Pancreas (tissue), 10 donors: Measurements from ENCODE around the gene DUSP28. TPM values are rescaled to one million over a fixed set of nuclear protein-coding genes. Genes with fewer than 3 reads are reported as not detected.

Experiments used
- ATAC-seq, 4 donors: fragments of 200-7000 bp; cut with Tn5 transposase; one replicate each; pipeline versions ENCODE4 v1.8.0 to v1.9.1; 2020; ENCODE audit warnings: mild to moderate bottlenecking in 4 of 4, moderate library complexity in 4 of 4
- DNase-seq, 6 donors: peaks; one replicate each; pipeline ENCODE4 v3.0.0-alpha.2; 2020
- FAIRE-seq: peaks from 2 replicates; lab custom pipeline; 2012; peaks lifted over from hg19 to GRCh38; lab: Jason Lieb, UNC
- H3K27ac ChIP-seq, 4 donors: fragments of 200-600 bp; sonication (generic); 1 replicate in 3 of 4; 2 replicates in 1 of 4; pipeline versions ENCODE4 v1.5.0 to v1.8.0; 2020
- H3K27me3 ChIP-seq, 4 donors: fragments of 200-600 bp; one replicate each; pipeline ENCODE4 v1.8.0; 2021
- H3K36me3 ChIP-seq, 3 donors: fragments of 200-600 bp; sonication (generic) in 1 of 3; one replicate each; pipeline versions ENCODE4 v1.5.0 to v1.8.0; 2020 to 2021
- H3K4me1 ChIP-seq, 3 donors: fragments of 200-600 bp; one replicate each; pipeline ENCODE4 v1.8.0; 2021
- H3K4me3 ChIP-seq, 4 donors: fragments of 200-600 bp; sonication (generic) in 2 of 4; one replicate each; pipeline versions ENCODE4 v1.5.0 to v1.8.0; 2020 to 2021
- H3K9me3 ChIP-seq, 4 donors: fragments of 200-600 bp; one replicate each; pipeline ENCODE4 v1.8.0; 2021
- CTCF ChIP-seq, 4 donors: fragments of 200-600 bp; sonication (generic) in 3 of 4; IDR thresholded peaks; one replicate each; pipeline versions ENCODE4 v1.5.0 to v1.8.0; 2021; ENCODE audit warnings: antibody characterized with exemption in 4 of 4
- WGBS, 2 donors: extraction: QIAGEN DNeasy Blood & Tissue Kit; methylation state at CpG; one replicate each; pipeline ENCODE4 v1.1.7; 2013; 5-methylcytosine and 5-hydroxymethylcytosine counted together
- intact Hi-C, 3 donors: fragments of 100-400 bp; cut with DNase I; formaldehyde crosslinking; loops; one replicate each; pipeline versions ENCODE4 v1.11.1 to v1.14.2; 2022
- polyA plus RNA-seq, 2 donors: library from polyadenylated mRNA; stranded (reverse); fragments of 200-250 nt; gene quantifications; one replicate each; pipeline ENCODE4 v1.2.3, GENCODE V29; 2013
- total RNA-seq, 6 donors: library from RNA; stranded (reverse); fragmentation: NEBNext Ultra II Directional in 4 of 6; extraction: Animal tissue kit (Norgen Biotek cat#: 25700) in 4 of 6; gene quantifications; one replicate each; pipeline versions ENCODE4 v1.2.1 to v1.2.4, GENCODE V29; 2021 to 2023
- donor health status: healthy with polysubstance abuse.
- donor health status: DM: no; HTN: no; CAD: no; lungs with moderate emphysema.
- donor health status: DM: no; HTN: no; CAD: no.
- donor health status: control.
- donor health status: control.
- donor health status: Bipolar disorder and iron deficiency.
- donor health status: DM: yes; HTN: yes; CAD: no.
- donor health status: DM: no; HTN: no; CAD: no.
- donor health status: DM: no; HTN: no; CAD: no.
- donor health status: DM: yes; HTN: yes; CAD: no.

Gene DUSP28
- total and polyA plus RNA-seq, 8 donors = 1.6 to 5.0 (median 2.7) TPM

GRCh38 chr2:240512666-240513535, 47.3 kb upstream of the DUSP28 start:
- no peak for TF ChIP-seq CTCF (IDR thresholded peaks at IDR 0.05)
- H3K9me3 ChIP-seq = no peaks in the 10 kb centered on the region
- intact Hi-C loops = no loop called here
- no peaks in the 10 kb centered on the region for H3K4me1 ChIP-seq
- FAIRE-seq = no peak
- no peaks in the 10 kb centered on the region for H3K36me3 ChIP-seq
- peak in 2 of 6 donors; percentile 7 to 9 for DNase-seq
- H3K27me3 ChIP-seq = no peaks in the 10 kb centered on the region
- no peak for ATAC-seq
- H3K27ac ChIP-seq = no peak overlapping the region
- no peak overlapping the region for H3K4me3 ChIP-seq
- WGBS, 2 donors = 90% methylated on average over 21 of the region's 21 CpGs

- TF ChIP-seq CTCF (IDR thresholded peaks at IDR 0.05) = peak; percentile 59 to 75 (median 70)
- H3K27ac ChIP-seq = no peak overlapping the region
- ATAC-seq = peak; percentile 93 to 99 (median 98)
- peak; percentile 63 to 90 (median 82) for DNase-seq
- intact Hi-C loops = no loop called here
- H3K27me3 ChIP-seq = no peaks in the 10 kb centered on the region
- no peaks in the 10 kb centered on the region for H3K4me1 ChIP-seq
- FAIRE-seq = no peak
- H3K9me3 ChIP-seq = no peaks in the 10 kb centered on the region
- no peaks in the 10 kb centered on the region for H3K36me3 ChIP-seq
- no peak overlapping the region for H3K4me3 ChIP-seq
- WGBS, 2 donors = 39 to 43% methylated on average over 13 of the region's 13 CpGs
Measured at GRCh38 chr2:240513549-240514287, 46.4 kb upstream of the DUSP28 start.

- Histone ChIP-seq H3K27ac (no peak overlapping the region), H3K9me3 (no peaks in the 10 kb centered on the region), H3K36me3 (no peaks in the 10 kb centered on the region), H3K27me3 (no peaks in the 10 kb centered on the region), H3K4me1 (no peaks in the 10 kb centered on the region), H3K4me3 (no peak overlapping the region)
- FAIRE-seq = no peak
- WGBS, 2 donors = 90 to 96% methylated on average over 2 of the region's 2 CpGs
- TF ChIP-seq CTCF (IDR thresholded peaks at IDR 0.05) = no peak
- DNase-seq = peak in 3 of 6 donors; percentile 7 to 33 (median 16)
- ATAC-seq = no peak
- intact Hi-C loops = no loop called here
Measured at GRCh38 chr2:240514631-240515030, 45.5 kb upstream of the DUSP28 start.

GRCh38 chr2:240517342-240517741, 42.8 kb upstream of the DUSP28 start:
- no peak overlapping the region for H3K4me3 ChIP-seq
- DNase-seq (peak in 1 of 6 donors; percentile 15), FAIRE-seq (no peak), ATAC-seq (no peak)
- intact Hi-C loops = no loop called here
- no peak overlapping the region for H3K27ac ChIP-seq
- H3K36me3 ChIP-seq = no peaks in the 10 kb centered on the region
- TF ChIP-seq CTCF (IDR thresholded peaks at IDR 0.05) = no peak
- H3K27me3 ChIP-seq = no peaks in the 10 kb centered on the region
- H3K9me3 ChIP-seq = no peaks in the 10 kb centered on the region
- WGBS, 2 donors = 95 to 97% methylated on average over 4 of the region's 4 CpGs
- no peaks in the 10 kb centered on the region for H3K4me1 ChIP-seq
